HG02884 (cell line): ENCODE data around the gene SIKE1.
"Not testable (repeated sequence)": the region's sequence is repeated elsewhere in the genome, so short reads cannot be mapped to it uniquely, and the experiment has no call there.

Experiments used
- ATAC-seq: cut with Tn5 transposase; IDR thresholded peaks from one replicate; pipeline ENCODE4 v1.9.1; 2021; ENCODE audit warnings: mild to moderate bottlenecking, moderate library complexity; ENCODE audit not compliant: unreplicated experiment

The SIKE1 gene

DNA sequence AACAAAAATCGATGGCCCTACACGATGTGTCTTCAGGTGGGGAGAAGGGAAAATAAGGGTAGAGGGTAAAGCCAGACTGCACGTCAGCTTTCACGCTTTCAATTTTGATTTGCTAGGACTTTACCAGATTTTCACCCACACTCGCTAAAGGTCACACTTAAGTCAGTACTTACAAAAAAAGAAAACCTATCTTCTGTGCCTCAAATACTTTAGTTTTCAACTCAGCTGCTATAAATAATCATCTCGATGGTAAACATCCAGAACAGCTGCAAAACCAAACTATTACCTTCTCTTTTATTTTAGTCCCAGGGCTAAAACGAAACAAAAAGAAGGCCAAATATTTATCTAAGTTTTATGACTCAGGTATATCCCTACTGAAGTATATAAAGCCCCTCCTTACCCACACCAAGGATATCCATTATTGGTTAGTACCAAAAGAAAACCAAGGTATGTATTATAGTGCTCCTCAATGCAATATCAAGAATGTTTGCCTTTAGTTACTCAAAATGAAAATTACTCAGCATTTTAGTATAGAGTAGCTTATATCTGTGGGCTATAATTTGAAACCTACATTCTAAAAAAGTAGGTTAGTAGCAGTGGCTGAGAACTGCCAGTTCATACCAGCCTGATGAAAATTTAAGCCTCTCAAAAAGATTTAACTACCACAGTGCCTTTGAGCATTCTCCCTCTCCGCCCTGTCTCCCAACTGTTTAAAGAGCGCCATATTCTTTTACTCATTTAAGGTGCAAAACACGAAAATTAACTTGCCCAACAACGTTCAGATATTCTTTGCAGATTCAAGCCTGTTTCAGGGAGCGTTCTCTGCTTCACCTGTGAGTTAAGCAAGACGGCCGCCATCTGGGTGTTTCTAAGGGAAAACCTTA, 24.2 kb downstream of the SIKE1 start:
- peak; percentile 39 for ATAC-seq

GRCh38 chr1:114755006-114755931, 25.2 kb downstream of the SIKE1 start:
- no peak for ATAC-seq

DNA sequence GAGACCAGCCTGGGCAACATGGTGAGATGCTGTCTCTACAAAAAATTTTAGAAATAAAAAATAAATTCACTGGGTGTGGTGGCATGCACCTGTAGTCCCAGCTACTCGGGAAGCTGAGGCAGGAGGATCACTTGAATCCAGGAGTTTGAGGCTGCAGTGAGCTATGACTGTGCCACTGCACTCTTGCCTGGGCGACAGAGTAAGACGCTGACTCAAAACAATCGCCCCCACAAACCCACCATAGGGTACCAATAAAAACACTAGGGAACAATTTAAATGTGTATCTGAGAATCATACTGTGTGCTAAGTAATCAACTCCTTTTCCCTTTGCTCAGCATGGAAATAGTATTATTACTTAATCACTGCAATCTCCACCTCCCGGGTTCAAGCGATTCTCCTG, 26.8 kb downstream of the SIKE1 start:
- ATAC-seq = not testable (repeated sequence)

GRCh38 chr1:114753143-114753542, 27.3 kb downstream of the SIKE1 start:
- no peak for ATAC-seq

DNA sequence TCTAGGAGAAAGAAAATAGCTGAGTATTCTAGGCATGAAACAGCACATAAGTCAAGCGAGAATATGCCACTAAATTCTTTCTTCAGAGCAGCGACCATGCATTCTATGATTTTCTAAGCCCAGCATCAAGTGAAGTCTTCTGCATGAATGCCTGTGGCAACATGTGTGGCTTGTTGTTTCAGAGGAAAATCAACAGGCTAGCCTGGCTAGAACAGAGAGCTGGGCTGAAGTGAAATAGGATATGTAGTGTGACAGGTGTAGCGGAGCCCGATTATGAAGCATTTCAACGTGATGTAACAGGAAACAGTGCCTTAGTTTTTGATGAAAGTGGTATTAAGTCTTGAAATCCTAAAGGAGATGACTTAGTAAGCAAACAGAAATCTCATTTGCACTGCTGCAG, 29.7 kb downstream of the SIKE1 start:
- no peak for ATAC-seq

GRCh38 chr1:114749835-114750234, 30.6 kb downstream of the SIKE1 start:
- no peak for ATAC-seq

- no peak for ATAC-seq
Observed at GRCh38 chr1:114746450-114747121, 33.9 kb downstream of the SIKE1 start.

DNA sequence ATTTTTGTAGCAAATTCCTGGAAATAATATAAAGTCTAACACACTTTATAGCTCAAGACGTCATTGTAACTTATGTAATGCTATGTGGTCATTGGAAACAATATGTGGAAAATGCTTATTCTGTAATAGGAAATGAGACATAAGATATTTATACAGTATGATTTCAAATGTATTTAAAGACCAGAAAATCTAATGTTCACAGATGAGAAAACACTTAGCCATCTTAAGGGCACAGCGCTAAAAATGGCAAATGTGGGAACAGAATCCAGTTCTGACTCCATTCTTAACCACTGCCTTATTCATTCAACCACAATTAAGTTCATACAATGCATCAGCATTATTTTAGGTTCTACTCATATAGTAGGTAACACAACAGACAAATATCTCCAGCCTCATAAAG, 35.2 kb downstream of the SIKE1 start:
- ATAC-seq = no peak

GRCh38 chr1:114741963-114742746, 38.3 kb downstream of the SIKE1 start:
- ATAC-seq = no peak

GRCh38 chr1:114740331-114740730, 40.2 kb downstream of the SIKE1 start:
- ATAC-seq = no peak

DNA sequence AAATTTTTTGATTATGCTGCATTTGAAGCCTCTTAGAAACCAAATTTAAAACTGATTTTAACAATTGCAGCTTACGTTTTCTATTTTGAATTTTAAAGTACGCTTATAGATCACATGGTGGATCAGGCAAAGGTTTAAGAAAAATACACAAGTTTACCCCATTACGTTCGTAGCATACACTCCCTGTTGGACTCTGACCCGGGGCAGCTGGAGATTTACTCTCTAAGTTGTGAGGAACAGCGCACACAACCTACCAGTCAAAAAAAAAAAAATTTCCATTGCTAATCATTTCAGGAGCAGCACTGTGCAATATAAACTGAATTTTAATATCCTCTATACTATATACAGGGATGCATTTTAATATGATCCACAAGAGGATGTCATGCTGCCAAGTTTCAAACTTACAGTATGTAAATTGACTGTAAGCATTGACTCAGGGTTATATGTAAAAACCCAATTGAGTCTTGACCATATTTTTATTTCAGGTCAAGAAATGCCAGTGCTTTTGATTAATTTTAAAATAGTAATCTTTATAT, 43.1 kb downstream of the SIKE1 start:
- ATAC-seq = no peak

DNA sequence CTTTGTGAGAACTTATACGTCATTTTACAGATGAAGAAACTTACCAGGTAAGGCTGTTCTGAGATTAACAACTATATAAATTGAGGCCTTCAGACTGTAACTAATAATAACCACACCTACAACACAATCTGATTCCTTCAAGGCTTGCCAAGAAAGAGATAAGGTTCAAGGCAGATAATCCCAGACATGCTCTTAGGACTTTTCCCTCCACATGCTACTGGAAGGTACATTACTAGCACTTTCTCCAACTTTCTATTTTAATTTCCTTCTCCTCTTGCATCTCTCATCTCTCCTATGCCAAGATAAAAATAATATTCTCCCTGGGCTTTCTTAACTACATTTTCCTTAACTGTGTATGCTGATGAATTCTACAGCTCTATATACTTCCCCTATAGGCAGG, 45.0 kb downstream of the SIKE1 start:
- ATAC-seq = no peak

DNA sequence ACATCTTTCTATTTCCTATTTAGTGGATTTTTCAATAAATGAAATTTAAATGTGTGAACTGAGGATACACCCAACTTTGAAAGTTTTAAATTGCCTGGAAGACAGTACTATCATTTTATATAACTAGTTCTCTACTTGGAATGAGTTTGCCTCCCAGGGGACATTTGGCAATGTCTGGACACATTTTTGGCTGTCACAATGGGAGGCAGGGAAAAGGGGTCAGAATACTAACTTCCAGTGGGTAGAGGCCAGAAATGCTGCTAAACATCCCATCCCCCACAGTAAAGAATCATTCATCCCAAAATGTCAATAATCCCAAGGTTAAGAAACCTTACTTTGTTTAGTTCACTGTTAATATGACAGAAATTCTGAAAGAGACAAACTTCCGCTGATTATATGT, 50.7 kb downstream of the SIKE1 start:
- ATAC-seq = no peak

GRCh38 chr1:114728553-114728952, 51.9 kb downstream of the SIKE1 start:
- ATAC-seq = no peak

- ATAC-seq = no peak
Observed at GRCh38 chr1:114725230-114725629, 55.3 kb downstream of the SIKE1 start.

DNA sequence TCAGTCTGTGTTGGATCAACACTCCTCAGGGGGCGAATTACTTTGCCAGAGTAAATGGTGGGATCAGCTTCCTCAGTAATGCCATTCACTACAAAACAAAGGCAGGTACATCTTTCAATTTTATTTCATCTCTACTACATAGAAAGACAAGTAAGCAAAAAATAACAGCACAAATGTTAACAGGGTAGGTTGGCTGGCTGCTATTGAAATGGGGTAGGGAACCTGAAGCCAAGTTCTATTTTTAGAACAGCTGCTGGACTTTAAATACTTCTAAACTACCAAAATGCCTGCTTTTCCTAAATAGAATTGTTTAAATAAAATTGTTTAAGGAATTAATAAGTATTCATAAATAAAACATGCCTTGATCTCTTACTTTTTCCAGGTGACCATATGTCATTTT, 56.6 kb downstream of the SIKE1 start:
- no peak for ATAC-seq

DNA sequence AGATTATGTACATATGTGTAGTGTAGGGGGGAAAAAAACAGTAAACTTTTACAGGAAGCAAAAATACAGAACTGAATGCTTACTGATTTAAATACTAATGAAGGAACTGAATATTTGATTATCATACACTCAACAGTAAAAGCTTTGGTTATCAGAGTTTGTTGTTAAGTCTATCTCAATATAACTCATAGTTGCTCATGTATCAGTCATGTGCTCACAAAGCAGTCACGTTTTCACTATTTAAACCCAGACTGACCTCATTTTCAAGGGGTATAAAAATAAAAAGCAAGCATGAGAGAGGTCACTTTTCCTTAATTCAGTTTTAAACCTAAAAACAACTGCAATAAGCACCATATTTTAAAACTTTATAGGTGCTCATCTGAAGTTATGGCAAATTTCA, 57.0 kb downstream of the SIKE1 start:
- no peak for ATAC-seq

- no peak for ATAC-seq
Observed at GRCh38 chr1:114720492-114720891, 60.0 kb downstream of the SIKE1 start.
